ENCODE data around the gene MN1. TPM values are rescaled to one million over a fixed set of nuclear protein-coding genes. Genes with fewer than 3 reads are reported as not detected.

MN1 gene
- total RNA-seq, 4 donors from 2014 or later = 1.7 to 7.0 (median 2.4) TPM

DNA sequence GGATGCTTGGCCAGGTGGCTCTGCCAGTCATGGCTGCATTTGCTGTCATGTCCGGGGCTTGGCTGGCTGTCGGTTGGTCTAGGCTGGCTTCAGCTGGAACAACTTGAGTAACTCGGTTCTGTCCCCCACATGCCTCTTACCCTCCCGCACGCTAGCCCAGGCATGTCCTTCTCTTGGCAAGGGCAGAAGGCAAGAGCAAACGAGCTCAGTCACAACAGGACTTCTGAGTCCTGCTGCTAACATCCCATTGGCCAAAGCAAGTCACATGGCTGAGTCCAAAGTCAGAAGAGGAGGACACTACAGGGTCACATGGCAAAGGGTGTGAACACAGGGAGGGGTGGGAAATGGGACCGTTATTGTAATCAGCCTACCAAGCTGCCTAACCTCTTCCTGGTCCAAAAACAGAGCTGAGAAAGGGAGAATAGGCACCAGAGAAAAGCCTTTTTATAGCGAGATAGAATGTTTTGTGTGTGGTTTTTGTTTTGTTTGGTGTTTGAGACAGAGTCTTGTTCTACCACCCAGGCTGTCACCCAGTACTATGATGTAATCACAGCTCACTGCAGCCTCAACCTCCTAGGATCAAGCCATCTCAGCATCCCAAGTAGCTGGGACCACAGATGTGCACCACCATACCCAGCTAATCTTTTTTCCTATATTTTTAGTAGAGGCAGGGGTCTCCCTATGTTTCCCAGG is 81.9 kb downstream of the MN1 start:
- DNase-seq (ENCODE audit: low spot score in 2 of 2) = peak; percentile 88 to 89
- intact Hi-C loops (cut with DNase I; ENCODE audit: low total_unique reads) = no loop called here
- 8 to 30% methylated on average over 8 of the region's 8 CpGs for WGBS, 2 donors
- H3K4me3 ChIP-seq (ENCODE audit: low read depth, poor library complexity, severe bottlenecking) = no peak overlapping the region
- TF ChIP-seq, protein P1, sequence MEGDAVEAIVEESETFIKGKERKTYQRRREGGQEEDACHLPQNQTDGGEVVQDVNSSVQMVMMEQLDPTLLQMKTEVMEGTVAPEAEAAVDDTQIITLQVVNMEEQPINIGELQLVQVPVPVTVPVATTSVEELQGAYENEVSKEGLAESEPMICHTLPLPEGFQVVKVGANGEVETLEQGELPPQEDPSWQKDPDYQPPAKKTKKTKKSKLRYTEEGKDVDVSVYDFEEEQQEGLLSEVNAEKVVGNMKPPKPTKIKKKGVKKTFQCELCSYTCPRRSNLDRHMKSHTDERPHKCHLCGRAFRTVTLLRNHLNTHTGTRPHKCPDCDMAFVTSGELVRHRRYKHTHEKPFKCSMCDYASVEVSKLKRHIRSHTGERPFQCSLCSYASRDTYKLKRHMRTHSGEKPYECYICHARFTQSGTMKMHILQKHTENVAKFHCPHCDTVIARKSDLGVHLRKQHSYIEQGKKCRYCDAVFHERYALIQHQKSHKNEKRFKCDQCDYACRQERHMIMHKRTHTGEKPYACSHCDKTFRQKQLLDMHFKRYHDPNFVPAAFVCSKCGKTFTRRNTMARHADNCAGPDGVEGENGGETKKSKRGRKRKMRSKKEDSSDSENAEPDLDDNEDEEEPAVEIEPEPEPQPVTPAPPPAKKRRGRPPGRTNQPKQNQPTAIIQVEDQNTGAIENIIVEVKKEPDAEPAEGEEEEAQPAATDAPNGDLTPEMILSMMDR (IDR thresholded peaks at IDR 0.05) = no peak
- no peak for TF ChIP-seq POLR2A (IDR thresholded peaks at IDR 0.05)

DNA sequence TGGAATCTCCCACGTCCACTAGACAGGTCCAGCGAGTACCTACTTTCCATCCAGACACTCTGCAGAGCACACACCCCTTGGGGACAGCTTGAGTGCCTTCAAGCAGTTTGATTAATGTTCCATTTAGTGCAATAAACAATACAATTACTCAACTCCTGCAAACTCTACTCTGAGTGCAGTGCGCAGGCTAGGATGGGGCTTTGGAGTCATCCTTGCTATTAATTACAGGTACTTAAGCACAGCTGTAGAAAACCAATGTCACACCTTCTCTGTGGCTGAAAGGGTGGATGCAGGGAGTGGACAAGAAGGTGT is 82.6 kb downstream of the MN1 start:
- TF ChIP-seq POLR2A (IDR thresholded peaks at IDR 0.05) = no peak
- TF ChIP-seq, protein P1 (IDR thresholded peaks at IDR 0.05) = no peak
- DNase-seq (ENCODE audit: low spot score in 2 of 2) = no peak
- intact Hi-C loops (cut with DNase I; ENCODE audit: low total_unique reads) = no loop called here
- no peak overlapping the region for H3K4me3 ChIP-seq (ENCODE audit: low read depth, poor library complexity, severe bottlenecking)
- WGBS, 2 donors = 28 to 49% methylated on average over 3 of the region's 3 CpGs

DNA sequence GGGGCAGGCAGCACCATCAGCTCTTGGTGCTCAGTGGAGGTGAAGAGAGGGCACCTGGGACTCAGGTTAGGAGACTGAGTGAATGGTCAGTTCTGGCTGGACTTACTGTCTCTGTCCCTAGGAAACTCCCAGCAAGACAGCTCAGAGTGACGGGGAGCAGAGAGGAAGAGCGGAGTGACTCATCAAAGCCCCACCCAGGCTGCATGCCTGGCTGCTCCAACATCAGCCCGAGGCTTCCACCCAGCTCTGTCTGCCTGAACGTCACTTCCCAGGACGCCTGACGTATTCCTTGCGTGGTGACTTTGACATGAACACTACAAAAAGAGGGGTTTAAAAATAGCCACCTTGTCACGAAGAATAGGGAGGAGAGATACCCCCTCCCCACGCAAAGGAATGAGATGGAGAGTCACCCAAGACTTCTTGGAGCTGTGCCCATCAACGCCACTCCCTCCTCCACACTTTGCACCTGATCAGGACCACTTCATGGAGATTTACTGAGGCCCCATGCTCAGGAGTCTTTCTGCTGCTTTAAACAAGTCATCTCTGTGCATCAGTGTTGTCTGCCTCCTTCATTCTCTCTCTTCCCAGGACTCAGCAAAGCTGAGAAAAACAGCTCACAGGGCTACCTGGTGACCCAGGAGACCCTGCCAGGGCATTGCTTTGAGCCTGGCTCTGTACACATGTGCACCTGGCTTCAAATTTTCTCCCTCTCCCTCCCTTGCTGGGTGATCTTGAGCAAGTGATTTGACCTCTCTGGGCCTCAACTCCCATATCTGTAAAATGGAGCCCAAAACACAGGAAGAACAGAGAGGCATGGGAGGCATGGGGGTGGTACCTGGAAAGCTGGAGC is 83.1 kb downstream of the MN1 start:
- intact Hi-C loops (cut with DNase I; ENCODE audit: low total_unique reads) = no loop called here
- no peak overlapping the region for H3K4me3 ChIP-seq (ENCODE audit: low read depth, poor library complexity, severe bottlenecking)
- WGBS, 2 donors = 8 to 15% methylated on average over 10 of the region's 10 CpGs
- no peak for TF ChIP-seq POLR2A (IDR thresholded peaks at IDR 0.05)
- TF ChIP-seq, protein P1 (IDR thresholded peaks at IDR 0.05) = no peak
- peak; percentile 84 to 93 for DNase-seq (ENCODE audit: low spot score in 2 of 2)

DNA sequence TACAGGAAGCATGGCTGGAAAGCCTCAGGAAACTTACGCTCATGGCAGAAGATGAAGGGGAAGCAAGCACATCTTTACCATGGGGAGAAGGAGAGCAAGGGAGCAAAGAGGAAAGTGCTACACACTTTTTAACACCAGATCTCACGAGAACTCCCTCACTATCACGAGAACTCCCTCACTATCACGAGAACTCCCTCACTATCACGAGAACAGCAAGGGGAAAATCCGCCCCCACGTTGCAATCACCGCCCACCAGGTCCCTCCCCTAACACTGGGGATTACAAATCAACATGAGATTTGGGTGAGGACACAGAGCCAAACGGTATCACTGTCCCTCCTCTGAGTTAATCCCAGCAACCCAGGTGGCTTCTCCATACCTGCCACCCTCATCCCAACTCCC is 84.5 kb downstream of the MN1 start:
- DNase-seq (ENCODE audit: low spot score in 2 of 2) = no peak
- intact Hi-C loops (cut with DNase I; ENCODE audit: low total_unique reads) = no loop called here
- TF ChIP-seq, protein P1 (IDR thresholded peaks at IDR 0.05) = no peak
- TF ChIP-seq POLR2A (IDR thresholded peaks at IDR 0.05) = no peak
- WGBS, 2 donors = 79 to 86% methylated on average over 9 of the region's 9 CpGs
- H3K4me3 ChIP-seq (ENCODE audit: low read depth, poor library complexity, severe bottlenecking) = no peak overlapping the region

DNA sequence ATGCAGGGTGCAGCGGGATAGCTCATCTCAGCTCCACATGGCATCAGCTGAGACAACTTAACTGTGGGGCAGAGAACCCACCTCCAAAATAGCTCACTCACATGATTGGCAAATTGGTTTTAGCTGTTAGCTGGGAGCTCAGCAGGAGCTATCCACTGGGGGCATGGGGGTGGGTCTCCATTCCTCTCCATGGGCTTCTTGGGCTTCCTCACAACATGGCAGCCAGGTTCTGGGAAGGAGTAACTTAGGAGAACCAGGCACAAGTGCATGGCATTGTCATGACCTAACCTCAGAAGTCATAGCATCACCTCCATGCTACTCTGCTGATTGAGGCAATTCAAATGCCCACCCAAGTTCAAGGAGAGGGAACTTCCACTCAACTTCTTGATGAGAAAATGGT is 85.5 kb downstream of the MN1 start:
- no peak for TF ChIP-seq POLR2A (IDR thresholded peaks at IDR 0.05)
- TF ChIP-seq, protein P1 (IDR thresholded peaks at IDR 0.05) = no peak
- DNase-seq (ENCODE audit: low spot score in 2 of 2) = no peak
- intact Hi-C loops (cut with DNase I; ENCODE audit: low total_unique reads) = no loop called here
- WGBS, 2 donors = 93 to 100% methylated on average over 1 of the region's 1 CpG
- H3K4me3 ChIP-seq (ENCODE audit: low read depth, poor library complexity, severe bottlenecking) = no peak overlapping the region
